Measurements from ENCODE around the gene CD93.

- TF ChIP-seq GTF2F1 (IDR thresholded peaks at IDR 0.05; ENCODE audit: borderline replicate concordance, low read depth, low read length) (no peak), YY1 (IDR thresholded peaks at IDR 0.05; ENCODE audit: low read depth, low read length) (no peak), SIX5 (IDR thresholded peaks at IDR 0.05; ENCODE audit: low read depth, low read length) (no peak), TAF1 (IDR thresholded peaks at IDR 0.05; ENCODE audit: low read depth, low read length) (no peak), POLR2A (IDR thresholded peaks at IDR 0.05; ENCODE audit: control extremely low read depth in 1 of 2, low read depth in 2 of 2, low read length in 2 of 2) (no peak), POLR2AphosphoS5 (IDR thresholded peaks at IDR 0.05; ENCODE audit: low read depth, low read length) (no peak), CEBPB (IDR thresholded peaks at IDR 0.05; ENCODE audit: low read depth, low read length) (no peak)
- TF ChIP-seq, protein P1, sequence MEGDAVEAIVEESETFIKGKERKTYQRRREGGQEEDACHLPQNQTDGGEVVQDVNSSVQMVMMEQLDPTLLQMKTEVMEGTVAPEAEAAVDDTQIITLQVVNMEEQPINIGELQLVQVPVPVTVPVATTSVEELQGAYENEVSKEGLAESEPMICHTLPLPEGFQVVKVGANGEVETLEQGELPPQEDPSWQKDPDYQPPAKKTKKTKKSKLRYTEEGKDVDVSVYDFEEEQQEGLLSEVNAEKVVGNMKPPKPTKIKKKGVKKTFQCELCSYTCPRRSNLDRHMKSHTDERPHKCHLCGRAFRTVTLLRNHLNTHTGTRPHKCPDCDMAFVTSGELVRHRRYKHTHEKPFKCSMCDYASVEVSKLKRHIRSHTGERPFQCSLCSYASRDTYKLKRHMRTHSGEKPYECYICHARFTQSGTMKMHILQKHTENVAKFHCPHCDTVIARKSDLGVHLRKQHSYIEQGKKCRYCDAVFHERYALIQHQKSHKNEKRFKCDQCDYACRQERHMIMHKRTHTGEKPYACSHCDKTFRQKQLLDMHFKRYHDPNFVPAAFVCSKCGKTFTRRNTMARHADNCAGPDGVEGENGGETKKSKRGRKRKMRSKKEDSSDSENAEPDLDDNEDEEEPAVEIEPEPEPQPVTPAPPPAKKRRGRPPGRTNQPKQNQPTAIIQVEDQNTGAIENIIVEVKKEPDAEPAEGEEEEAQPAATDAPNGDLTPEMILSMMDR (IDR thresholded peaks at IDR 0.05; ENCODE audit: control extremely low read depth in 1 of 3, insufficient read depth in 1 of 3, low read depth in 1 of 3, low read length in 3 of 3) = no peak
Measured at GRCh38 chr20:23095499-23095898, 9.4 kb upstream of the CD93 start.

Data from H1 (cell line).